HG03571 (cell line): ENCODE data around the gene SLC25A42.

Source experiments
- ATAC-seq: cut with Tn5 transposase; IDR thresholded peaks from one replicate; pipeline ENCODE4 v1.9.1; 2021; ENCODE audit not compliant: unreplicated experiment

Gene SLC25A42

DNA sequence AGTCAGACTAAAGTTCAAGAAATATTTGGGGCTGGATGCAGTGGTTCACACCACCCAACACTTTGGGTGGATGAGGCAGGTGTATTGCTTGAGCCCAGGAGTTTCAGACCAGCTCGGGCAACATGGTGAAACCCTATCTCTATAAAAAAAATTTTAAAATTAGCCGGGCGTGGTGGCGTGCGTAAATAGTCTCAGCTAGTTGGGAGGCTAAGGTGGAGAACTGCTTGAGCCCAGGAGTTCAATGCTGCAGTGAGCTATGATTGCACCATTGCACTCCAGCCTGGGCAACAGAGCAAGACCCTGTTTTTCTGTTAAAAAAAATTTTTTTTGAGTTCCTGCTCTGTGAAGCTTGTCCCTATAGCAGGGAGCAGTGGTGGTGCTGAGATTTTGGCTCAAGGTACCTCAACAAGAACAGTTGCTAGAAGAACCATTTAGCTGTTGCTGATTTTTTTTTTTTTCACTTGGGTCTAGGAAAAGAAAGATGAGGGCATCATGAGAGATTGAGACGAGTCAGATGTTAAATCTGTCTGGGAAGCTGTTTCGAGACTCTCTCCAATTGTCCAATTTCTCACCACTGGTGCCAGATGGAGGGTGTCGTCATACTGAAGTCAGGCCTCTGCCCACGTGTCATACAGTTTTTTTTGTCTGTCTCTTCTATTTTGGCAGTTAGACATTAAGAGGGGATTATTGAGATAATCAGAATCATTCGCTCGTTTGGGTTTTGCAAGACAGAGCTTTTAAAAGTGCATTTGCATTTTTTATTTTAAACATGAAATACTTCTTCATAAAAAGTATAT, 3.7 kb downstream of the SLC25A42 start:
- no peak for ATAC-seq

DNA sequence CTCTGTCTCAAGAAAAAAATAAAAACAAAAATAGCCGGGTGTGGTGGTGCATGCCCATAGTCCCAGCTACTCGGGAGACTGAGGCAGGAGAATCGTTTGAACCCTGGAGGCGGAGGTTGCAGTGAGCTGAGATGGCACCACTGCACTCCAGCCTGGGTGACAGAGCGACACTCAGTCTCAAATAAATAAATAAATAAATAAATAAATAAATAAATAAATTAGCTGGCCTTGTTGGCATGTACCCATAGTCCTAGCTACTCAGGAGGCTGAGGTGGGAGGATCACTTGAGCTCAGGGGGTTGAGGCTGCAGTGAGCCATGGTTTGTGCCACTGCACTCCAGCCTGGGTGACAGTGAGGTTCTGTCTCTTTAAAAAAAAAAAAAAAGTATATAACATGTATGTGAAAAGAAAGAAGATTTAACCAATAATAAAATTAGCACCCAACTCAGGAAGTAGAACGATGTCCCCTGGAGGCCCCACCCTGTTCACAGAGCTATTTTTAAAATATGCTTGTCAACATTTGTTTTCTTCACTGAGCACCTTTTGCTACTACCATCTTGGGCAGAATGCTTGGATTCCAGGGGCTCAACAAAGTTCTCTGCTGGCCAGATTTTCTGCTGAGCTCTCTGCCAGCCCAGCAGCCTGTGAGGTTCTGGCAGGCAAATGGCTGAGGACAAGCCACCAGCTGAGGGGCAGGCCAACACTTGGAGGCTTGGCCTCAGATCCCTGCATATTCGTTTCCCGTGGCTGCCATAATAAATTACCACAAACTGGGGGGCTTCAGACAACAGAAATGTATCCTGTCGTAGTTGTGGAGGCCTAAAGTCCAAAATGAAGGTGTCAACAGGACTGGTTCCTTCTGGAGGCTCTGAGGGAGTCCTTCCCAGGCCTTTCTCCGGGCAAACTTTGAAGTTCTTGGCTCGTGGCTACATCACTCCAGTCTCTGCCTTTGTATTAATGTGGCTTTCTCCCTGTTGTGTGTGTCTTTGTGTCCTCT, 5.2 kb downstream of the SLC25A42 start:
- no peak for ATAC-seq

DNA sequence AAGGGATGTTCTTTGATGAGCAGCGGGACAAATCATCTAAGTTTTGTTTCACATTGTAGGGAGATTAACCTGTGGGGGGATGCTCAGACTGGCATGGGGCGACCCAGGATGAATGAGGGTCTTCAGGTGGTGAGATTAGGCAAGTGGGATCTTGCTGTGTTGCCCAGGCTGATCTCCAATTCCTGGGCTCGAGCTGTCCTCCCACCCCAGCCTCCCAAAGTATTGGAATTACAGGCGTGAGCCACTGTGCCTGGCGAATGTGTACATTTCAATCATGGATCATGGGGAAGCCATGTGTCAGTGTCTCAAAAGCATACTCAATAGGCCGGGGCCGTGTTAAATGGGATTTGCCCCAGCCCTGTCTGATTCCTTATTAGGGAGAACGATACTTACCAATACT, 8.1 kb downstream of the SLC25A42 start:
- ATAC-seq, result no peak

DNA sequence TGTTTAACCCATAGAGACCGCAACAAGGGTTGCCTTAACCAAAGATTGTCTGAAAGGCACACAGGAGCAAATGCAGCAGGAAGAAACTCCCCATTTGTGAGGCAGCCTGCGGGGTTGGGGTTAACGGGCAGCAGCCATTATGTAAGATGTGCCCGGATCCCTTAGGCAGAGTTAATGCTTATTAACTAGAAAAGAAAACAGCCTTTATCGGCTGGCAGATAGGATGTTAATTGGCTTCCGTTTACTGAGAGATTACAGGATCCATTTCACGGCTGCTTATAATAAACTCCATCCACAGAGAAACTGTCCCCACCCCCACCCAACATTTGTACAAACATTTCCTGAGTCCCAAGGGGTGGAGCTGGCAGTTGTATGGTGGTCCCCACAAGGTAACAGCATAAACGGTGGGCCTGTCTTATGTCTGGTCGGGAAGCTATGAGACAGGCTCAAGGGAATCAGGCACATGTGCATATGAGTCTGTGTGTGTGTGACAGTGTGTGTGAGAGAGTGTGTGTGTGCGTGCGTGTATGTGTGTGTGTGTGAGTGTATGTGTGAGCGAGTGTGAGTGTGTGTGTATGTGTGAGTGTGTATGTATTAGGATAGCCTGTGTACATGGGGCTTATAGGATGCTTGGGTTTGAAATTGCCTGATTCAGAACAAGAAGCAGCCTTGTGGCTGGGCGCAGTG, 10.5 kb downstream of the SLC25A42 start:
- no peak for ATAC-seq

DNA sequence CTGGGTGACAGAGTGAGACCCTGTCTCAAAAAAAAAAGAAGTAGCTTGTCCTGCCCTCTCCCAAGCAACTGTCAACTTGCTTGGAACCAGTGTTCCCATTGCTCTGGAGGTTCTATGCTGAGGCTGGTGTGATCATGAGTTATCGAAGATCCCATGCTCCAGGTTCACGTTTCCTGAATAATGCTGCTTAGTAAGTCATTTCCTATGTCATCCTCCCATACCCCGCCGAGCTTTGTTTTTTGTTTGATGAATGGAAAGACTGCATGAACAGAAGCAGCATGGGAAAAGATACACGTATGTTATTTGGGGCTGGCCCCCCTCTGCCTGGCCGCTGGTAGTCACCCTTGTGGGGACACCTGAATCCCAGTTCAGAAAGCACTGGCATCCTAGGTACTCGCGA, 11.3 kb downstream of the SLC25A42 start:
- ATAC-seq, result no peak

DNA sequence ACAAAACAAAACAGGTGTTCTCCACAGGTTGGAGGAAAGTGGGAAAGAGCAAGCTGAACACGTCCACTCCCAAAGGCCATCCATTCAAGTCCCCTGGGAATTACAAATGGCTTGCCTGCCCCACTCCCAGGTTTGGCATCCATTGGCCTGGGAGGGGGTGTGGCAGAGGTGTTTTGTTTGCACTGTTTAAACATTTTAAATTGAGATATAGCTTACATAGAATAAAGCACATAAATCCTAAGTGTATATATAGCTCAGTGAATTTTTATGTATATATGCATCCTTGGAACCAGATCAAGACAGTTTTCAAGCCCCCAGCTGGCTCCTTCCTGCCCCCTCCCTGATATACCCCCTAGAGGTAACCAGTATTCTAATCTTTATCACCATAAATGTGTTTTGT, 12.7 kb downstream of the SLC25A42 start:
- no peak for ATAC-seq

DNA sequence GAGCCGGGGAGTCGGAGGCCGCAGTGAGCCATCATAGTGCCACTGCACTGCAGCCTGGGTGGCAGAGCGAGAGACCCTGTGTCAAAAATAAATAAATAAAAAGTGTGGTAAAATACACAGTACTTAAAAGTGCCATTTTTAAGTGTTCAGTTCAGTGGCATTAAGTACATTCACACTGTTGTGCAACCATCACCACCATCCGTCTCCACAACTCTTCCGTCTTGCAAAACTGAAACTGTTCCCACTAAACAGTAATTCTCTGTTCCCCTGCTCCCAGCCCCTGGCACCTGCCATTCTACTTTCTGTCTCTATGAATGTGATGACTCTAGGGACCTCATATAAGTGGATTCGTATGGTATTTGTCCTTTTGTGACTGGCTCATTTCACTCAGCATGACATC, 13.3 kb downstream of the SLC25A42 start:
- no peak for ATAC-seq

DNA sequence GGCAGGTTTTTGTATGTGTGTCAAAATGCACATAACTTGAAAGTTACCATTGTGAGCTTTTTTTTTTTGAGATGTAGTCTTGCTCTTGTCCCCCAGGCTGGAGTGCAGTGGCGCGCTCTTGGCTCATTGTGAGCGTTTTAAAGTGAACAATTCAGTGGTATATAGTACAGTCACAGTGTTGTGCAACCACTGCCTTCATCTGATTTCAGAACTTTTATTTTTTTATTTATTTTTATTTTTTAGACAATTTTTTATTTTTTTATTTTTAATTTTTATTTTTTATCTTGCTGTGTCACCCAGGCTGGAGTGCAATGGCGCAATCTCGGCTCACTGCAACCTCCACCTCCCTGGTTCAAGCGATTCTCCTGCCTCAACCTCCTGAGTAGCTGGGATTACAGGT, 15.0 kb downstream of the SLC25A42 start:
- no peak for ATAC-seq

DNA sequence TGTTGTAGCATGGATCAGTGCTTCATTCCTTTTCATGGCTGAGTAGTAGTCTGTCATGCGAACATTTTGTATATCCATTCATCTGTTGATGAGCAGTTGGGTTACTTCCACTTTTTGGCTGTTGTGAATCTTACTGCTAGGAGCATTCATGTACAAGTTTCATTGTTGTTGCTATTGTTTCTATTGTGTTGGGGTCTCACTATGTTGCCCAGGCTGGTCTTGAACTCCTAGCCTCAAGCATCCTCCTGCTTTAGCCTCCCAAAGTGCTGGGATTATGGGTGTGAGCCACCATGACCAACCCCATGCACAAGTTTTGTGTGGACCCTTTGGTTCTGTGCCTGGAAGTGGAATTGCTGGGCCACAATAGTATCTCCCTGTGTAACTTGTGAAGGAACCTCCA, 15.8 kb downstream of the SLC25A42 start:
- no peak for ATAC-seq

DNA sequence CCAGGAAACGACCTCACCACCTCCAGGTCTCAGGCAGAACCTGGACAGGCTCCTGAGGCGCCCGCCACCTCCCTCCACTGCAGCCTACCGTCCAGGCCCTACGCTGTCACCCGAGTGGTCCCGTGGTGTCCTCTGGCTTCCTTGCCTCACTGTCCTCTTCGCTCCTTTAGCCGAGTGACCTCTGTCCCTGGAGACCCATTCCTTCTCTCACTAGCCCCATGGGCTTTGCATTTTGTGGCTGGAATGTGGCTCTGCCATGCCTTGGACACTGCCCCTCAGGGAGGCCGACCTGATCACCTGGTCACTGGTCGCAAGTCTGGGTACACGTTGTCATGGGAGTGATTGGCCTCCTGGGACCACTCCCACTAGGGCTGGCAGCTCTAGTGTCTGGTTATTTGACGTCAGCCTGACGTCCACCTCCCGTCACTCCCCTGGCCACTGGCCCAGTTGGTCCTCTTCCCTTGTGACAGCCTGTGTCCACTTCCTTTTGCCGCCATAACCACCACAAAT, 17.9 kb downstream of the SLC25A42 start:
- no peak for ATAC-seq

DNA sequence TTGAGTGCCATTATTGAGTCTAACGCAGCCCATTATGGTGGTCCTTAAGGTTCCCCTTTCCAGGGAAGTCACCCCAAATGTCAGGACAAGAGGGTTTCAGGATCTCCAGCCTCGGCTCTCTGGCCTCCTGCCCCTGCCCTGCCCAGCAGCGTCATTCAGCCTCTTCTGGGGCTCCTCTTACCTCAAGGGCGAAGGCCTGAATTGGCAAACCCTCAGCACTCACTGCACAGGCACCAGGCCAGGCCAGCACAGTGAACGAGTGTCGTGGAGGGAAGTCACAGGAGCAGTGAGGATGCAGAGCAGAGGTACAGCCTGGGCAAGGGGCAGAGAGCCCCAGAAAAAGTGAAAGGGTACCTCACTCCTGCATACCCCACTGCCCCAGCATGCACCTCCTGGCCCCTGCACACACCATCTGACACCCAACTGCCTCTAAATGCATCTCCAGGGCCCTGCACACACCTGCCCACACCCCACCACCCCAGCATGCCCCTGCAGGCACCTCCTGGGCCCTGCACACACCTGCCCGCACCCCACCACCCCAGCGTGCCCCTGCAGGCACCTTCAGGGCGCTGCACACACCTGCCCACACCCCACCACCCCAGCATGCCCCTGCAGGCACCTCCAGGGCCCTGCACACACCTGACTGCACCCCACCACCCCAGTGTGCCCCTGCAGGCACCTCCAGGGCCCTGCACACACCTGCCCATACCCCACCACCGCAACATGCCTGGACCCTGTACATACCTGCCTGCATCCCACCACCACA, 19.8 kb downstream of the SLC25A42 start:
- ATAC-seq, result no peak

DNA sequence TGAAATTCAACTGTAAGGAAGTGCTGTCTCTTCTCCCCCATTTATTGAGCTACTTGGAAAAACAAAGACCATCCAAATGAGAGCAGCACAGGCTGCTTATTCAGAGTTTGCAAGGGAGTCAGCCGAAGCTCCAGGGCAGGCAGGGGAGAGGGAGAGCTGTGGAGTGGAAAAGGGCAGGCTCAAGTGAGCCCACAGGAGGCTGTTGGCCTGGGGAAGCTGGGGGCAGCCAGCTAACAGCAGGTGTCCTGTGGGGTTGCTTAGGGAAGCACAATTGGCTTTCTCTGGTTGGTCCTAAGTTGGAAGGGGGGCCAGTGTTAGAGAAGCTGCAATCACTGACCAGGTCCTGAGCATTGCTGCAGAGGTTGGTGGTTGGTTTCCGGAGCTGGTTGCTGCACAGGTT, 23.9 kb downstream of the SLC25A42 start:
- no peak for ATAC-seq

DNA sequence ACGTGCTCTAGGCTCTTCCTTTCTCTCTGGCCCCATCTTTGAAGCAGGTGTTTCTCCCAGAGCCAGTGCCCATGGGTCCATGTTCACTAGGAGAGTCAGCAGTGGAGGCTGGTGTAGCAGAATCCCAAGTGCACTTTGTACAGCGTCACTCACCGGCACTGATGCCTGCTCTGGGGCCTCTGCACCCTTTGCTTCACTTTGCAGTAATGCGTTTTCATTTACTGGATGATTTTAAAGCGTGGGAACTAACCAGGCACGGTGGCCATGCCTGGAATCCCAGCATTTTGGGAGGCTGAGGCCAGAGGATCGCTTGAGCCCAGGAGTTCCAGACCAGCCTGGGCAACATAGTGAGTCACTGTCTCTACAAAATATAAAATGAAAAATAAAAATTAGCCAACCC, 30.7 kb downstream of the SLC25A42 start:
- no peak for ATAC-seq

DNA sequence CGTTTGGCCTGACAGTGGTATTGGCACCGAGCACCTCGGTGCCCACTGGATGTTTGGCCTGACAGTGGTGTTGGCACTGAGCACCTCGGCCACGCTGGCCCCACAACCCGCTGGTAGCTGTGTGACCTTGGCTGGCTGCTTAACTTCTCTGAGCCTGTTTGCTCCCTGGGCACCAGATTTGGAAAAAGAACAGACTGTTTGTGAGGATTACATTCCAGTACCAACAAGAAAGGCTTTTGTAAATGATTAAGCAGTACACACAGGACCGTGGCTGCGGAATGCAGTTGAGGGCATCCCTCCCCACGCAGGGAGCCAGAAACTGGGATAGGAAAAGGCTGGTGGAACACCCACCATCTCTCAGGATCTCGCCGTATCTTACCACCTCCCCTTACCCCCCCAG, 31.9 kb downstream of the SLC25A42 start:
- ATAC-seq, result no peak

DNA sequence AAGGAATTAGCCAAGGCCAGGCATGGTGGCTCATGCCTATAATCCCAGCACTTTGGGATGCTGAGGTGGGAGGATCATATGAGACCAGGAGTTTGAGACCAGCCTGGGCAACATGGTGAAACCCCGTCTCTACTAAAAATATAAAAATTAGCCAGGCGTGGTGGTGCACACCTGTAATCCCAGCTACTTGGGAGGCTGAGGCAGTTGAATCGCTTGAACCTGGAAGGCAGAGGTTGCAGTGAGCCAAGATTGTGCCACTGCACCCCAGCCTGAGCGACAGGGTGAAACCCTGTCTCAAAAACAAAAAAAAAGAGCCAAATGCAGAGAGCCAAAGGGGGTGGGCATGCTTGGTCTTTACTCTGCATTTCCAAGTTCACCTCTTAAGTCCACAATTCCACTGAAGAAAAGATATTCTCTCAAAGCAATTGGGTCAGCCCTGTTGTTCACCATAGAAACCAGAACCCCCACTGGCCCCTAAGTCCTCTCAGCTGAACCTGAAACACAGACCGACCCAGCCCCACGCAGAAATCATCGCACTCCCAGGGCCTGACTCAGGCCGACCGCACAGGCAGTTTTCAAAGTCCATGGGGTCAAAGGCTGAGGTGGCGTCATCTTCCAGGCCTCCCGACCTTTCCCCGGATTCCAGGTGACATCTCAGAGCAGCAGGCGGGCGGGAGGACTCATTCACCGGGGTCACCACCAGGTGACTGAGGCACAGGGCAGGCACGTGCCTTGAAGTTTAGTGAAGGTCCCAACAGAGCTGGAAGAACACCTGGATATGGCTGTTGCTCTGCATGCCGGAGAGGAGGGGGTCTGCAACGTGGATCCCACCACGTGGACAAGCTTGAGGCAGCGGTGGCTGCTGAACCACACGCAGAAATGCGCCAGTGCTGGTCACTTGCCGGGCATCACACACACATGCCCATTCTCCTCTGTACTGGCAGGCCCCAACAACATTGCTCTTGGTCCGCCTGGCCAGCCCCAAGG, 33.1 kb downstream of the SLC25A42 start:
- no peak for ATAC-seq

DNA sequence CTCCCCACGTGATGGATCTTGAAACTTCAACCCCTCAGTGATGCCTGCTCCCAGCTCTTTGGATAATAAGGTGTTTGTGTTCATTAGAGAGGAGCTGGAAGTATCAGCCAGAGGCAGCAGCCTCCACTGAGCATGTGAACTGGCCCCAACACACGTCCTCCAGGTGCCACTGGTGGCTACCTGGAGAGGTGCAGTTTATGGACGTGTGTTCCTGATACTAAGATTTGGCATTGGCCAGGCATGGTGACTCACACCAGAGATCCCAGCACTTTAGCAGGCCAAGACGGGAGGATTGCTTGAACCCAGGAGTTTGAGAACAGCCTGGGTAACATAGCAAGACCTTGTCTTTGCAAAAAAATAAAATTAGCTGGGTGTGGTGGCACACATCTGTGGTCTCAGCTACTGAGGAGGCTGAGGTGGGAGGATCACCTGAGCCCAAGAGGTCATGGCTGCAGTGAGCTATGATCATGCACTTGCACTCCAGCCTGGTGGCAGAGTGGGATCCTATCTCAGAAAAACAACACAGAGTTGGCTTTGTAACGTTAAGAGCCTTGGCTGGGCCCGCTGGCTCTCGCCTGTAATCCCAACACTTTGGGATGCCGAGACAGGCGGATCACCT, 34.4 kb downstream of the SLC25A42 start:
- ATAC-seq, result no peak

DNA sequence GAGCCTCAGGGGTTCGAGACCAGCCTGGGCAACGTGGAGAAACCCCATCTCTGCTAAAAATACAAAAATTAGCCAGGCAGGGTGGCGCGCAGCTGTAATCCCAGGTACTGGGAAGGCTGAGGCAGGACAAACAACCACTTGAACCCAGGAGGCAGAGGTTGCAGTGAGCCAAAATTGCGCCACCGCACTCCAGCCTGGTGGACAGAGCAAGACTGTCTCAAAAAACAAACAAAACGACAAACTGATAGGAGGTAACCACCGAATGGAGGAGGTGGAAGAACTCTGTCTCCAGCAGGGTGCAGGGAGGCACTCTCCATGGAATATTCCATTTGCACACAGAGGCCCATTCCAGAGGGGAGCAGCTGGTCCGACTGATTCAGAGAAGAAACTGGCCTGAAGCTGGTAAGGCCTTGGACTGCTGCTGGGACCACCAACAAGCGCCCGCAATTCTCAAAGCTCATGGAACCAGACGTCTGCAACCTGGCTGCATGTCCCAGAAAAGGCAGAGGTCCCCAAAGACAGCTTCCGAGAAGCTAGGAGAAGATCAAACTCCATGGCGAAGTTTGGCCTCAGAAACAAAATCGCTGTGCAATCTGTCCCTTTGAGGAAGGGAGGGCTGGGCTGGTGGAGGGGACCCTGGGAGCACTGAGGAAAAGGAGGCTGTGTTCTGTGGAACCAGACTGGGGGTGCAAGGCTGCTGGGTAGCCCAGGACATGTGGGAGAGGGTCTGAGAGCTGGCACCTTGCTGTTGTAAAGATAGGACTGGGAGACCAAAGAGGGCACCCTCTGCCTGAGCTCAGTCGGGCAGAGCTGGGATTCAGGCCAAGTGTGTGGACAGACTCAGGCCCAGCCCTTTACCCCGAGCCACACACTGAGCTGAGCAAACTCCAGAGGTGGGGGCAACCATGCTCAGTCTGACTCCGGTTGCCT, 35.2 kb downstream of the SLC25A42 start:
- ATAC-seq, result no peak

DNA sequence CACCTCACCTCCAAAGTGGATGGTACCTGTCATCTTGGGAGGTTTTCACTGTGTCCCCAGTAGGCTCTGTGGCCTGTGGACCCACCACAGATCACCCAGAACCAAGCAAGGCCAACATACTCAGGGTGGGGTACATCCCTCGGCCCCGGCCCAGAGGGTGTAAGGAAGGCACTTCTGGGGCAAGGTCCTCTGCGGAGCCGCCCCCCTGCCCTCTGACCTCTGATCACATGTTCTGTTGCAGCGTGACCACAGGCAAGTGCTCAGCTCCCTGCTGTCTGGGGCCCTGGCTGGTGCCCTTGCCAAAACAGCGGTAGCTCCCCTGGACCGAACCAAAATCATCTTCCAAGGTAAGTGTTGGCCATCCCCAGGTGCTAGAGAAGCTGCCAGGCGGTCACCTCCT, 37.7 kb downstream of the SLC25A42 start:
- ATAC-seq, result no peak
